Ecto neural progenitor cell (in vitro differentiated cells): ENCODE measurements around the gene CEP57.

Experiments
- DNase-seq: peaks from one replicate; pipeline ENCODE4 v3.0.0-alpha.2; 2018; ENCODE audit warnings: low spot score

The CEP57 gene

GRCh38 chr11:95790123-95790932, at the start of gene CEP57:
CEP57 (plus strand) TSS chr11:95790498; CDS start chr11:95790699, 201 bp downstream.
- peak; percentile 95 for DNase-seq

- no peak for DNase-seq
Observed at GRCh38 chr11:95750101-95750500, 40.2 kb upstream of the CEP57 start.

GRCh38 chr11:95751515-95751914, 38.8 kb upstream of the CEP57 start:
- DNase-seq = no peak

- DNase-seq = no peak
Observed at GRCh38 chr11:95760941-95761340, 29.4 kb upstream of the CEP57 start.

- no peak for DNase-seq
Observed at GRCh38 chr11:95762534-95762933, 27.8 kb upstream of the CEP57 start.

- no peak for DNase-seq
Observed at GRCh38 chr11:95764267-95764898, 25.9 kb upstream of the CEP57 start.

GRCh38 chr11:95766701-95767100, 23.6 kb upstream of the CEP57 start:
- no peak for DNase-seq

- DNase-seq = no peak
Observed at GRCh38 chr11:95767498-95767897, 22.8 kb upstream of the CEP57 start.

GRCh38 chr11:95768521-95768920, 21.8 kb upstream of the CEP57 start:
- no peak for DNase-seq

GRCh38 chr11:95776859-95777258, 13.4 kb upstream of the CEP57 start:
- no peak for DNase-seq

GRCh38 chr11:95778699-95779098, 11.6 kb upstream of the CEP57 start:
- DNase-seq = no peak

- no peak for DNase-seq
Observed at GRCh38 chr11:95780544-95780943, 9.8 kb upstream of the CEP57 start.

GRCh38 chr11:95788921-95789505, 1.3 kb upstream of the CEP57 start:
- DNase-seq = no peak

- peak; percentile 97 for DNase-seq
Observed at GRCh38 chr11:95789506-95790122, 684 bp upstream of the CEP57 start, which contains the start of gene FAM76B. FAM76B (minus strand) TSS chr11:95789782; CDS start chr11:95789478, 304 bp downstream.

GRCh38 chr11:95790933-95791708, 823 bp downstream of the CEP57 start:
- peak; percentile 70 for DNase-seq

- DNase-seq = no peak
Observed at GRCh38 chr11:95791709-95792033, 1.4 kb downstream of the CEP57 start.

GRCh38 chr11:95792200-95792599, 1.9 kb downstream of the CEP57 start:
- no peak for DNase-seq

GRCh38 chr11:95792700-95793099, 2.4 kb downstream of the CEP57 start:
- DNase-seq = no peak

GRCh38 chr11:95793116-95793515, 2.8 kb downstream of the CEP57 start:
- DNase-seq = no peak

GRCh38 chr11:95794086-95794485, 3.8 kb downstream of the CEP57 start:
- no peak for DNase-seq

- DNase-seq = no peak
Observed at GRCh38 chr11:95795627-95796295, 5.5 kb downstream of the CEP57 start.
